H9 (cell line): ENCODE data around the gene PTP4A1. TPM values are rescaled to one million over a fixed set of nuclear protein-coding genes. Genes with fewer than 3 reads are reported as not detected.

Source experiments
- DNase-seq: peaks from one replicate; pipeline ENCODE4 v3.0.0-alpha.2; 2017
- H2AFZ ChIP-seq: one replicate; pipeline ENCODE4 v1.6.1; 2013; ENCODE audit warnings: mild to moderate bottlenecking, low read length, control low read depth, moderate library complexity
- H2AK5ac ChIP-seq: 2 replicates; pipeline ENCODE4 v1.6.1; 2013; ENCODE audit warnings: low read length, control low read depth, mixed read lengths; ENCODE audit not compliant: insufficient read length
- H2BK120ac ChIP-seq: one replicate; pipeline ENCODE4 v1.6.1; 2013; ENCODE audit warnings: low read depth, mild to moderate bottlenecking, low read length, control low read depth, inconsistent platforms; ENCODE audit not compliant: poor library complexity, severe bottlenecking
- H2BK12ac ChIP-seq: 2 replicates; pipeline ENCODE4 v1.6.1; 2013; ENCODE audit warnings: low read length, control low read depth, mixed read lengths, low read depth; ENCODE audit not compliant: insufficient read length
- H2BK15ac ChIP-seq: 2 replicates; pipeline ENCODE4 v1.6.1; 2013; ENCODE audit warnings: low read depth, low read length, control low read depth
- H2BK20ac ChIP-seq: one replicate; pipeline ENCODE4 v1.6.1; 2013; ENCODE audit warnings: low read depth, mild to moderate bottlenecking, low read length, control low read depth, inconsistent platforms; ENCODE audit not compliant: poor library complexity, severe bottlenecking
- H2BK5ac ChIP-seq: 2 replicates; pipeline ENCODE4 v1.6.1; 2013; ENCODE audit warnings: low read length, control low read depth, mixed read lengths; ENCODE audit not compliant: insufficient read length
- H3K14ac ChIP-seq: 2 replicates; pipeline ENCODE4 v1.6.1; 2013; ENCODE audit warnings: low read length, control low read depth; ENCODE audit not compliant: insufficient read depth
- H3K18ac ChIP-seq: 2 replicates; pipeline ENCODE4 v1.6.1; 2013; ENCODE audit warnings: low read depth, mild to moderate bottlenecking, mixed read lengths, low read length, control low read depth; ENCODE audit not compliant: insufficient read length
- H3K23ac ChIP-seq: 2 replicates; pipeline ENCODE4 v1.6.1; 2013; ENCODE audit warnings: low read length, control low read depth, mixed read lengths, low read depth; ENCODE audit not compliant: insufficient read length
- H3K23me2 ChIP-seq: 2 replicates; pipeline ENCODE4 v1.6.1; 2013; ENCODE audit warnings: low read depth, mild to moderate bottlenecking, mixed read lengths, low read length, control low read depth; ENCODE audit not compliant: insufficient read length, poor library complexity, severe bottlenecking
- H3K27ac ChIP-seq: 2 replicates; pipeline ENCODE4 v1.5.1; 2013; ENCODE audit warnings: low read length, control low read depth, mixed read lengths, low read depth; ENCODE audit not compliant: insufficient read length
- H3K27me3 ChIP-seq: 2 replicates; pipeline ENCODE4 v1.6.1; 2013; ENCODE audit warnings: low read length, control low read depth, inconsistent platforms; ENCODE audit not compliant: insufficient read depth
- H3K4ac ChIP-seq: 2 replicates; pipeline ENCODE4 v1.6.1; 2013; ENCODE audit warnings: low read depth, mild to moderate bottlenecking, control low read depth, inconsistent platforms, low read length, moderate library complexity
- H3K4me1 ChIP-seq: 2 replicates; pipeline ENCODE4 v1.6.1; 2013; ENCODE audit warnings: low read length, control low read depth, inconsistent platforms; ENCODE audit not compliant: insufficient read depth
- H3K4me2 ChIP-seq: 2 replicates; pipeline ENCODE4 v1.6.1; 2013; ENCODE audit warnings: low read length, control low read depth, mixed read lengths; ENCODE audit not compliant: insufficient read length, insufficient read depth
- H3K56ac ChIP-seq: 2 replicates; pipeline ENCODE4 v1.6.1; 2013; ENCODE audit warnings: low read depth, mild to moderate bottlenecking, mixed read lengths, low read length, control low read depth; ENCODE audit not compliant: insufficient read length
- H3K79me1 ChIP-seq: 2 replicates; pipeline ENCODE4 v1.6.1; 2013; ENCODE audit warnings: low read depth, mild to moderate bottlenecking, moderate library complexity, low read length, control low read depth, inconsistent platforms; ENCODE audit not compliant: insufficient read depth, poor library complexity, severe bottlenecking
- H3K79me2 ChIP-seq: 2 replicates; pipeline ENCODE4 v1.6.1; 2013; ENCODE audit warnings: low read length, control low read depth, inconsistent platforms; ENCODE audit not compliant: insufficient read depth
- H3K9ac ChIP-seq: 2 replicates; pipeline ENCODE4 v1.6.1; 2013; ENCODE audit warnings: low read length, control low read depth, mixed read lengths; ENCODE audit not compliant: insufficient read length; ENCODE audit errors: extremely low read depth
- H3K9me3 ChIP-seq: one replicate; pipeline ENCODE4 v1.6.1; 2013; ENCODE audit warnings: low read depth, low read length, inconsistent platforms; ENCODE audit not compliant: control insufficient read depth
- H3T11ph ChIP-seq: one replicate; pipeline ENCODE4 v1.6.1; 2013; ENCODE audit warnings: mild to moderate bottlenecking, low read length, control low read depth, inconsistent platforms
- H4K20me1 ChIP-seq: one replicate; pipeline ENCODE4 v1.6.1; 2013; ENCODE audit not compliant: control insufficient read depth, insufficient read length, insufficient read depth
- H4K5ac ChIP-seq: 2 replicates; pipeline ENCODE4 v1.6.1; 2013; ENCODE audit warnings: low read depth, mild to moderate bottlenecking, mixed read lengths, low read length, control low read depth; ENCODE audit not compliant: insufficient read length
- H4K8ac ChIP-seq: replicated peaks from 2 replicates; pipeline ENCODE4 v1.6.1; 2013; ENCODE audit warnings: low read length, control low read depth, mixed read lengths, low read depth; ENCODE audit not compliant: insufficient read length
- H4K91ac ChIP-seq: 2 replicates; pipeline ENCODE4 v1.6.1; 2013; ENCODE audit warnings: low read depth, mild to moderate bottlenecking, moderate library complexity, mixed read lengths, low read length, control low read depth; ENCODE audit not compliant: insufficient read length
- H3K27ac Mint-ChIP-seq, 3 experiments: 2 replicates in 2 of 3; 3 replicates in 1 of 3; pipeline ENCODE4 v1.8.0; 2020 to 2021; ENCODE audit warnings: mixed read lengths in 3 of 3, mild to moderate bottlenecking in 1 of 3, moderate library complexity in 1 of 3
- H3K27me3 Mint-ChIP-seq: 2 replicates; pipeline ENCODE4 v1.8.0; 2021; ENCODE audit warnings: low read depth, mild to moderate bottlenecking, moderate library complexity, mixed read lengths
- H3K36me3 Mint-ChIP-seq, 3 experiments: 2 replicates in 2 of 3; 3 replicates in 1 of 3; pipeline ENCODE4 v1.8.0; 2020 to 2021; ENCODE audit warnings: low read depth in 3 of 3, mixed read lengths in 3 of 3; ENCODE audit not compliant: insufficient read depth in 1 of 3
- H3K4me1 Mint-ChIP-seq, 2 experiments: 2 replicates each; pipeline ENCODE4 v1.8.0; 2020; ENCODE audit warnings: mixed read lengths in 2 of 2
- H3K4me3 Mint-ChIP-seq, 2 experiments: 2 replicates in 1 of 2; 3 replicates in 1 of 2; pipeline ENCODE4 v1.8.0; 2020 to 2021; ENCODE audit warnings: mild to moderate bottlenecking in 2 of 2, mixed read lengths in 2 of 2, moderate library complexity in 1 of 2
- H3K9me3 Mint-ChIP-seq, 2 experiments: 2 replicates in 1 of 2; 3 replicates in 1 of 2; pipeline ENCODE4 v1.8.0; 2020; ENCODE audit warnings: mild to moderate bottlenecking in 2 of 2, mixed read lengths in 2 of 2, moderate library complexity in 1 of 2
- WGBS: extraction: QIAGEN DNeasy Blood & Tissue Kit; methylation state at CpG from one replicate; pipeline ENCODE4 v1.1.7; 2013; ENCODE audit warnings: missing lambda C conversion rate, low lambda C conversion rate, mixed read lengths; ENCODE audit not compliant: insufficient read length; ENCODE audit errors: extremely low coverage; 5-methylcytosine and 5-hydroxymethylcytosine counted together
- total RNA-seq: library from RNA; stranded (reverse); gene quantifications from 2 replicates; pipeline ENCODE4 v1.2.1, GENCODE V29; 2021
- TF ChIP-seq, protein P1 (sequence below): fragments of 200-600 bp; sonication (generic); conservative IDR thresholded peaks from 3 replicates; pipeline ENCODE4 v1.8.0; 2021; ENCODE audit warnings: antibody characterized with exemption, mild to moderate bottlenecking

PTP4A1 gene
- total RNA-seq, 1 experiment from 2014 or later = 85.9 TPM

DNA sequence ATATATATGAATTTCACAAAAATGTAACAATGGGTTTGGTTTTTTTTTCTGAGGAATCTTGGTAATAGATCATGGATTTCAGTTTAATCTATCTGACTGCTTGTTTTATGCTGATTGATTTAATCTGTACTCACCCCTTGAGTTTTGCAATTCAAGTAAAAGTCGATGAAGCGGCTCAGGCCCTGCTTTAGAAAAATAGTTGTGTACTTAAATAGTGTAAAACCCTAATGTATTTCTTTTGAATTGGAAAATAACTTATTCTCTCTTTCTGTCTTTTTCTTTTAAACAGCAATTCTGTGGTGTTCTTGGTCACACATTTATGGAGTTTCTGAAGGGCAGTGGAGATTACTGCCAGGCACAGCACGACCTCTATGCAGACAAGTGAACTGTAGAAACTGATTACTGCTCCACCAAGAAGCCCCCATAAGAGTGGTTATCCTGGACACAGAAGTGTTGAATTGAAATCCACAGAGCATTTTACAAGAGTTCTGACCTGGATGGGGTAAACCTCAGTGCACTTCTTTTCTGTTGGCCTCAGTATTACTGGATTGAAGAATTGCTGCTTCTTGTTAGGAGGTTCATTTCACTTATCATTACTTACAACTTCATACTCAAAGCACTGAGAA lies 4.0 kb downstream of the PTP4A1 start:
- H4K5ac ChIP-seq = no peak overlapping the region
- no peaks in the 10 kb centered on the region for H3K27me3 ChIP-seq
- no peak overlapping the region for H2BK15ac ChIP-seq
- no peak overlapping the region for H4K91ac ChIP-seq
- Mint-ChIP-seq H3K4me1 (peaks cover 18 to 23% of the 10 kb centered on the region in 2 experiments), H3K4me3 (no peak overlapping the region; a peak in 1 of 5 replicates), H3K36me3 (peaks cover 32 to 62% (median 51%) of the 10 kb centered on the region in 3 experiments; a peak in 6 of 7 replicates), H3K27ac (peak overlapping the region in 2 of 3 experiments; percentile 37 to 81; a peak in 3 of 7 replicates), H3K9me3 (no peaks in the 10 kb centered on the region), H3K27me3 (no peaks in the 10 kb centered on the region; the same call in 1 of the 2 replicates)
- no peak for DNase-seq
- no peak overlapping the region for H3K9ac ChIP-seq
- H3K79me1 ChIP-seq = no peaks in the 10 kb centered on the region
- H2BK20ac ChIP-seq = no peak overlapping the region
- H3K23ac ChIP-seq = no peak overlapping the region
- TF ChIP-seq, protein P1, sequence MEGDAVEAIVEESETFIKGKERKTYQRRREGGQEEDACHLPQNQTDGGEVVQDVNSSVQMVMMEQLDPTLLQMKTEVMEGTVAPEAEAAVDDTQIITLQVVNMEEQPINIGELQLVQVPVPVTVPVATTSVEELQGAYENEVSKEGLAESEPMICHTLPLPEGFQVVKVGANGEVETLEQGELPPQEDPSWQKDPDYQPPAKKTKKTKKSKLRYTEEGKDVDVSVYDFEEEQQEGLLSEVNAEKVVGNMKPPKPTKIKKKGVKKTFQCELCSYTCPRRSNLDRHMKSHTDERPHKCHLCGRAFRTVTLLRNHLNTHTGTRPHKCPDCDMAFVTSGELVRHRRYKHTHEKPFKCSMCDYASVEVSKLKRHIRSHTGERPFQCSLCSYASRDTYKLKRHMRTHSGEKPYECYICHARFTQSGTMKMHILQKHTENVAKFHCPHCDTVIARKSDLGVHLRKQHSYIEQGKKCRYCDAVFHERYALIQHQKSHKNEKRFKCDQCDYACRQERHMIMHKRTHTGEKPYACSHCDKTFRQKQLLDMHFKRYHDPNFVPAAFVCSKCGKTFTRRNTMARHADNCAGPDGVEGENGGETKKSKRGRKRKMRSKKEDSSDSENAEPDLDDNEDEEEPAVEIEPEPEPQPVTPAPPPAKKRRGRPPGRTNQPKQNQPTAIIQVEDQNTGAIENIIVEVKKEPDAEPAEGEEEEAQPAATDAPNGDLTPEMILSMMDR = no peak
- H3K4me2 ChIP-seq = no peak overlapping the region
- no CpG with 5 or more reads among the region's 3 CpGs for WGBS
- H2AFZ ChIP-seq = no peak overlapping the region
- H3K4ac ChIP-seq = no peak overlapping the region
- no peak overlapping the region for H2AK5ac ChIP-seq
- no peak overlapping the region for H2BK12ac ChIP-seq
- no peaks in the 10 kb centered on the region for H4K20me1 ChIP-seq
- no peak overlapping the region for H3T11ph ChIP-seq
- no peak overlapping the region for H2BK120ac ChIP-seq
- H3K79me2 ChIP-seq = peaks cover 16% of the 10 kb centered on the region; the same call in 1 of the 2 replicates
- no peak overlapping the region for H3K14ac ChIP-seq
- H2BK5ac ChIP-seq = no peak overlapping the region
- no peak overlapping the region for H4K8ac ChIP-seq
- H3K56ac ChIP-seq = no peak overlapping the region
- peaks cover 6% of the 10 kb centered on the region for H3K23me2 ChIP-seq
- no peak overlapping the region for H3K27ac ChIP-seq
- no peak overlapping the region for H3K18ac ChIP-seq
- no peaks in the 10 kb centered on the region for H3K9me3 ChIP-seq
- no peaks in the 10 kb centered on the region; the same call in 1 of the 2 replicates for H3K4me1 ChIP-seq
